ENCODE data around the gene VTCN1.

DNA sequence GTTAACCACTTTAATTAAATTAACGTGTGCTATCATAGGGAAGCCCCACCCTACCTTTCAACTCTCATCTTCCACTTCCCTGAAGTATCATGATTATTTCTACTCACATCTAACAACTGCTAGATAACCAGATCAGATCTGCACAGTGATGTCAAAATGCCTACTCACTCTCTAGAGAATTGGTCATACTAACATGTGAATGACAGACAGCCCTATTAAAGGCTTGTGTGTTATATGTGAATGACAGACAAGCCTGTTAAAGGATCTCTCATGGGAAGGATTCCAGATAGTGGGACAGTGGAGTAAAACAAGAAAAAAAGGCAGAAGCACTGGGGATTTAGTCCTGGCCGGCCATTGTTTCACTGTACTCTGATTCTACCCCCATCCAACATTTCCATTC is 12.6 kb downstream of the VTCN1 start:
- TF ChIP-seq, protein P1, sequence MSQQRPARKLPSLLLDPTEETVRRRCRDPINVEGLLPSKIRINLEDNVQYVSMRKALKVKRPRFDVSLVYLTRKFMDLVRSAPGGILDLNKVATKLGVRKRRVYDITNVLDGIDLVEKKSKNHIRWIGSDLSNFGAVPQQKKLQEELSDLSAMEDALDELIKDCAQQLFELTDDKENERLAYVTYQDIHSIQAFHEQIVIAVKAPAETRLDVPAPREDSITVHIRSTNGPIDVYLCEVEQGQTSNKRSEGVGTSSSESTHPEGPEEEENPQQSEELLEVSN (IDR thresholded peaks at IDR 0.05; ENCODE audit: borderline replicate concordance, low read depth), result no peak
- TF ChIP-seq, protein P2, sequence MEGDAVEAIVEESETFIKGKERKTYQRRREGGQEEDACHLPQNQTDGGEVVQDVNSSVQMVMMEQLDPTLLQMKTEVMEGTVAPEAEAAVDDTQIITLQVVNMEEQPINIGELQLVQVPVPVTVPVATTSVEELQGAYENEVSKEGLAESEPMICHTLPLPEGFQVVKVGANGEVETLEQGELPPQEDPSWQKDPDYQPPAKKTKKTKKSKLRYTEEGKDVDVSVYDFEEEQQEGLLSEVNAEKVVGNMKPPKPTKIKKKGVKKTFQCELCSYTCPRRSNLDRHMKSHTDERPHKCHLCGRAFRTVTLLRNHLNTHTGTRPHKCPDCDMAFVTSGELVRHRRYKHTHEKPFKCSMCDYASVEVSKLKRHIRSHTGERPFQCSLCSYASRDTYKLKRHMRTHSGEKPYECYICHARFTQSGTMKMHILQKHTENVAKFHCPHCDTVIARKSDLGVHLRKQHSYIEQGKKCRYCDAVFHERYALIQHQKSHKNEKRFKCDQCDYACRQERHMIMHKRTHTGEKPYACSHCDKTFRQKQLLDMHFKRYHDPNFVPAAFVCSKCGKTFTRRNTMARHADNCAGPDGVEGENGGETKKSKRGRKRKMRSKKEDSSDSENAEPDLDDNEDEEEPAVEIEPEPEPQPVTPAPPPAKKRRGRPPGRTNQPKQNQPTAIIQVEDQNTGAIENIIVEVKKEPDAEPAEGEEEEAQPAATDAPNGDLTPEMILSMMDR (IDR thresholded peaks at IDR 0.05), result no peak
- TF ChIP-seq POLR2A (IDR thresholded peaks at IDR 0.05; ENCODE audit: low read length), result no peak
- TF ChIP-seq, protein P3, sequence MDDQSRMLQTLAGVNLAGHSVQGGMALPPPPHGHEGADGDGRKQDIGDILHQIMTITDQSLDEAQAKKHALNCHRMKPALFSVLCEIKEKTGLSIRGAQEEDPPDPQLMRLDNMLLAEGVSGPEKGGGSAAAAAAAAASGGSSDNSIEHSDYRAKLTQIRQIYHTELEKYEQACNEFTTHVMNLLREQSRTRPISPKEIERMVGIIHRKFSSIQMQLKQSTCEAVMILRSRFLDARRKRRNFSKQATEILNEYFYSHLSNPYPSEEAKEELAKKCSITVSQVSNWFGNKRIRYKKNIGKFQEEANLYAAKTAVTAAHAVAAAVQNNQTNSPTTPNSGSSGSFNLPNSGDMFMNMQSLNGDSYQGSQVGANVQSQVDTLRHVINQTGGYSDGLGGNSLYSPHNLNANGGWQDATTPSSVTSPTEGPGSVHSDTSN (IDR thresholded peaks at IDR 0.05), result no peak
- no peak for TF ChIP-seq EP300 (IDR thresholded peaks at IDR 0.05)
- no peak for TF ChIP-seq PHF8 (IDR thresholded peaks at IDR 0.05; ENCODE audit: borderline replicate concordance, low read depth)
- no peak for TF ChIP-seq CHD2 (IDR thresholded peaks at IDR 0.05; ENCODE audit: low read length, partially characterized antibody)
- no peak for TF ChIP-seq EHMT2 (IDR thresholded peaks at IDR 0.05; ENCODE audit: low read depth)
- TF ChIP-seq RAD21 (conservative IDR thresholded peaks at IDR 0.05 in 1 of 2, IDR thresholded peaks at IDR 0.05 in 1 of 2), result no peak
- TF ChIP-seq, protein P4, sequence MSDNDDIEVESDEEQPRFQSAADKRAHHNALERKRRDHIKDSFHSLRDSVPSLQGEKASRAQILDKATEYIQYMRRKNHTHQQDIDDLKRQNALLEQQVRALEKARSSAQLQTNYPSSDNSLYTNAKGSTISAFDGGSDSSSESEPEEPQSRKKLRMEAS (IDR thresholded peaks at IDR 0.05), result no peak
- no peak for TF ChIP-seq ZSCAN20 (CRISPR knock-in tag; IDR thresholded peaks at IDR 0.05)
- TF ChIP-seq, protein P5, sequence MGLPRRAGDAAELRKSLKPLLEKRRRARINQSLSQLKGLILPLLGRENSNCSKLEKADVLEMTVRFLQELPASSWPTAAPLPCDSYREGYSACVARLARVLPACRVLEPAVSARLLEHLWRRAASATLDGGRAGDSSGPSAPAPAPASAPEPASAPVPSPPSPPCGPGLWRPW (IDR thresholded peaks at IDR 0.05), result no peak
- no peak for TF ChIP-seq HEYL (CRISPR knock-in tag; IDR thresholded peaks at IDR 0.05)
- TF ChIP-seq BHLHE40 (IDR thresholded peaks at IDR 0.05; ENCODE audit: low read depth, low read length), result no peak

Measured in A549 (cell line).